GM21447 (cell line): ENCODE results near the gene PADI4.
"Not testable (repeated sequence)": the region's sequence is repeated elsewhere in the genome, so short reads cannot be mapped to it uniquely, and the experiment has no call there.

Source experiments
- ATAC-seq: cut with Tn5 transposase; IDR thresholded peaks from one replicate; pipeline ENCODE4 v1.9.1; 2021; ENCODE audit not compliant: unreplicated experiment

Gene PADI4

DNA sequence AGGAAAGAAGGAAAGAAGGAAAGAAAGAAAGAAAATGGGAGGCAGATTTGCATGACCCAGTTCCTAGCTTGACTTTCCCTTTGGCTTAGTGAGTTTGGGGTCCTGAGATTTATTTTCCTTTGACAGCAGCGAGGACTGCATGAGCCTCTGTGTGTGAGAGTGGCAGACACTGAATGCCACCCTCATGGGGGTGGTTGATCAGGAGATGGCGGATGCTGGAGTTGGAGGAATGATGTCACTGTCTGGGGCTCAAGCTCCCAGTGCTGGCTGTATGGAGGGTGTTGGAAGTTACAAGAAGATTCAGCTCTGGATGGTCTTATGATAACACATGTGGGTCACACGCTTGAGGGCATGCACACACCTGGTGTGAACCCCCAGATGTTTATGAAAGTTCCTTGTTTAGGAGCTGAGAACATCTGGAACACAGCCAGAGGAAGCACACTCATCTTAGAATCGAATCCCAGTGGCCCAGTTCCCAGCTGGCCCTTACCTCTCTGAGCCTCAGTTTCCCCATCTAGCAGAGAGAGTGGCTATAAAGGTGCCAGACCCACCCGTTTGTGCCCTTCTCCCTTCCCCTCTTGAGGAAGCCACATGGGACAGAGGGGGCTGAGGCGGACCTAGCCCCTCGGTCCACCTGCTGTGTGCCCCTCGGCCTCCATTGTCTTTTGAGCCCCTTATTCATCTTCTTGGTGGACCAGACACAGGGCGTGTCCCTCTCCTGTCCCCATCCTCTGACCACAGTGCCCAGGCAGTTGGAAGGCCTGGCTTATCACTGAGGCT is 5.7 kb downstream of the PADI4 start:
- no peak for ATAC-seq

DNA sequence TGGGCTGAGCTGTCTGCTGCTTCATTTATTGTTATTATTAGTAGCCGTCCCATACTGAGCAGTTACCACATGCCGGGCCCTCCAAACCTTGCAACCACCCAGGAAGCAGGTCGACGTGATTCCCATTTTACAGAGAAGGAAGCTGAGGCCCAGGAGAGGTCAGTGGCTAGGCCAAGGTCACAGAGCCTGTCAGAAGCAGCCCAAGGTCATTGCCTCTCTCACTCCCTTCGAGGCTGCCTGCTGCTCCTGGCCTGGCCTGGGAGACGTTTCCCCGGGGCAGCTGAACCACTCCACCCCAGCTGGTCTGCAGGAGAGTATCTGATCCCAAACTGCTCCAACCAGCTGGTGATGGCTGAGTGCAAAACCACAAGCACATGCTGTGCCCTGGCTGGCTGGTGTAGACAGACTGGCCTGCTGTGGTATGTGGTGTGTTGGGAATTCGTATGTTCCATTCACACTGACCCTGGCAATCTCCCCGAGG is 6.5 kb downstream of the PADI4 start:
- ATAC-seq, result no peak

DNA sequence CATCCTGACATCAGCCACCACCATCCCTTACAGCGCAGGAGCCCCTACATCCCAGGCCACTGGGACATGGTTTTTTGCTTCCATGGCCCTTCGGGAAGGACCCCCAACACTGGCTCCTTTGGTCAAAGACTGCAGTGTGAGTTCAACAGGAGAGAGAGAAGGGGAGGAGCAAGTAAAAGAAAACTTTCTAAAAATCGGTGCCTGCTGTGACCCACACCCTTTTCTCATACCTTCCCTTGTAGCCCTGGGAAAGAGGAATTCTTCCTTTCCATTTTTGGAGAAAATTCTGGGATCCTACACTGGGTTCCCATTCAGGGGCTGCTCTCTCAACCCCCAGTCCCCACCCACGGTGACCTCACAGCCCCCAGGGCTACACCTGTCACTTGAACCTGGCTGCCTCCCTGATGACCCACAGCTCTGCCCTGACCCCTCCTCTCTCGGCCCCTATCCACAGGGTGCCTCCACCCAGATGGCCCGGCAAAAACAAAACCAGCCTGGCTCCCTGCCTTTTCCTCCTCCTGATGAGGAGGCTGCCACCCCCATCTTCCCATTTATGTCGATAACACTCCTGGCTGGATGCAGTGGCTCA is 7.6 kb downstream of the PADI4 start:
- no peak for ATAC-seq

DNA sequence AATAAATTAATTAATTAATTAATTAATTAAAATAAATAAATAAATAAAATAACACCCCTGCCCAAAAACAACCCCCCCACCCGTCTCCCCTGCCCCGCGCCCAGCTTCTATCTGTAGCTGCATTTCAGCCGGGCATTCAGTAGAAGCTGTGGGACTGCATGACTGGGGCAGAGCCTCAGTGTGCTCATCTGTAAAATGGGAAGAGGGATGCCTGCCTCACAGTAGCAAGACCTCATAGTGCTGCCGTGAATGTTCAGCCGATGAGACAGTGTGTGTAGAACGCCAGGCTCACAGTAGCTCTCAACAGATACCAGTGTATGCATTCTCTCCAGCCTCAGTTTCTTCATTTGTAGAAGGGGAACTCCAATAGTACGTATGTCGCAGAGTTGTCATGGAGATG is 8.7 kb downstream of the PADI4 start:
- ATAC-seq, result no peak

DNA sequence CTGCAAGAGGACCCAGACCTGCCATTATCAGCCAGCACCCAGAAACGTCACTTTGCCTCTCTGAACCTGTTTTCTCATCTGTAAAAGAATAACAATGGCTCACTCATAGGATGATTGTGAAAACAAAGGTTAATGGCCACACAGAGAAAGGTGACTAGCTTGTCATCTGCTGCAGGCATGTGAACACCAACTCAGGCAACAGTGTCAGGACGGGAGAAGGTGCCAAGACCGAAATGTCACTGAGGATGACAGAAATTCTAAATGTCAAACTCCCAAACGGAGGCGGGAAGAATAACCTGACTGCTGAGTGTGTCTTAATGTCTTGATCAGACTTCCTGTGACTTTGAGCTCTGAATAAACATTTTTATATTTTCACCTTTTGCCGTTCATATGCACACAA is 10.3 kb downstream of the PADI4 start:
- no peak for ATAC-seq

DNA sequence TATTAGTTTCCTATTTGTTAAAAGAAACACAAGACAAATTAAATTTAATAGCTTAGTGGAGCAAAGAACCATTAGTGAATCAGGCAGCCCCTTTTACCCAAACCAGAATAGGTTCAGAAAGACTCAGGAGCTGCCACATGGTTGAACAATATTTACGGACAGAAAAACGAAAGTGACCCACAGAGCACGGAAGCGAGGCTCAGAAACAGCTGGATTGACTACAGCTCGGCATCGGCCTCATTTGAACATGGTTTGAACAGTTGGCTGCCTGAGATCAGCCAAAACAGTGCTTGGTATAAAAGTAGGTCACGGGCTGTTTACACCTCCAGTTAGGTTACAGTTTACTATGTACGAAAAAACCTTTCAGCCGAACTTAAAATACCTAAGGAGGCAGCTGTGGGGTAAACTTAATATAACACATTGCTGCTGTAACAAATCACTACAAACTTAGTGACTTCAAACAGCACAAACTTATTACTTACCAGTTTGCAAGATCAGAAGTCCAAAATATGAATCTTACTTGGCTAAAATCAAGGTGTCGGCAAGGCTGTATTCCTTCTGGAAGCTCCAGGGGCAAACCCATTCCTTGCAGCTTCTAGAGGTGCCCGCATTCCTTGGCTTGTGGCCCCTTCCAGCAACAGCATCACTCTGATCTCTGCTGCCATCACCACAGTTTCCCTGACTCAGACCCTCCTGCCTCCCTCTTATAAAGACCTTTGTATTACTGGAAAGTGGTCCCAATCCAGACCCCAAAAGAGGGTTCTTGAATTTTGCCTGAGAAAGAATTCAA is 11.8 kb downstream of the PADI4 start:
- no peak for ATAC-seq

DNA sequence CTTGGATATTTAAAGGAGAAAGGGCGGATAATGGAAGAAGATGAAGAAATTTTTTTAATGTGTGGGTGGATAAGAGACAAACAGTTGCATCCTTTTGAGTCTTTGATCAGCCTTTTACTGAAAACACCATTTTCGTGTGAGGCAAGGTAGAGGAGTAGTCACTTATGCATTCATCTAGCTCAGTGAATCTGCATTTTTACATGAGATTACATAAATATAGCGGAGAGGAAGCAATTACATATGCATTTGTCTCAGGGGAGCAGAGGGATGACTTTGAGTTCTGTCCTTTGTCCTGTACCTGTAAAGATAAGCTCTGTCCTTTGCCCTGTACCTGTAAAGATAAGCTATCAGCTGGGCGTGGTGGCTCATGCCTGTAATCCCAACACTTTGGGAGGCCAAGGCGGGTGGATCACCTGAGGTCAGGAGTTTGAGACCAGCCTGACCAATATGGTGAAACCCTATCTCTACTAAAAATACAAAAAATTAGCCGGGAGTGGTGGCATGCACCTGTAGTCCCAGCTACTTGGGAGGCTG is 13.9 kb downstream of the PADI4 start:
- ATAC-seq, result not testable (repeated sequence)

DNA sequence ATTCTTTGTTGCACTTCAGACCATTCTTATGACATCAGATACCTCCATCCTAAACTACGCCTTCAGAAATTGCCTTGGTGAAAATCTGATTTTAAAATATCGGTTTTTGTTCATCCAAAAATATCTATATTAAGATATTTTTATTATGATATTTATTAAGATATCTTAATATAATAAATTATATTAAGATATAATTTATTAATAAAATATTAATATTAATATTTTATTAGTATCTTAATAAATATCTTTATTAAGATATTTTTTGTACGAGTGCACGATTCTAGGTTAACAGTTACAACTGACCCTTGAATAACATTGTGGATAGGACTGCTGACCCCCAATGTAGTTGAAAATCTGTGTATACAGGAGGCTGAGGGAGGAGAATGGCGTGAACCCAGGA is 20.9 kb downstream of the PADI4 start:
- ATAC-seq, result no peak

DNA sequence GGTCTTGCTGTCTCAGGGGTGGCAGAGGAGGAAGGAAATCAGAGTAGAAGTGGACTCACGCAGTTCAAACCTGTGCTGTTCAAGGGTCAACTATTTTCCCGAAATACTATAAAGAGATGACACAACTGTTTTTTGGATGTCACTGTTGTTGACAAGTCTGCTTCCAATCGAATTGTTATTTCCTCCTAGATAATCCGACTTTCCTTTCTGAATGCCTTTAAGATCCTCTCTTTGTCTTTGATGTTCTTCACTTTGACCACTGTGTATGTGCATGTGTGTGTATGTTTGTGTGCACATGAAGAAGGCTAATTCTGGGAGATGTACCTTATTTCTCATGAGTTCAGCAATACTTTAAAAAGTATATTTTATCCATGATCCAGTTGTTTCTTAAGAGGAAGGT is 21.6 kb downstream of the PADI4 start:
- no peak for ATAC-seq

DNA sequence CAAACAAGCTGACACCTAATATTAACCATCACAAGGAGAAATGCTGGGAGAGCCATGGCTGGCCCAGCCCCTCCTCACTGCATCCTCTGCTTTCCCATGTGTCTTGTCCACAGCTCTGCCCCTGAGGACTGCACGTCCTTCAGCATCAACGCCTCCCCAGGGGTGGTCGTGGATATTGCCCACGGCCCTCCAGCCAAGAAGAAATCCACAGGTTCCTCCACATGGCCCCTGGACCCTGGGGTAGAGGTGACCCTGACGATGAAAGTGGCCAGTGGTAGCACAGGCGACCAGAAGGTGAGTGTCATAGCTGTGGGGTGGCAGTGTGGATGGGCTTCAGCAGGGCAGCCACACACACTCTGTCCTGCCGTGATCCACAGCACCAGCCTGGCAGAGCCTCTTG is 22.9 kb downstream of the PADI4 start:
- no peak for ATAC-seq

DNA sequence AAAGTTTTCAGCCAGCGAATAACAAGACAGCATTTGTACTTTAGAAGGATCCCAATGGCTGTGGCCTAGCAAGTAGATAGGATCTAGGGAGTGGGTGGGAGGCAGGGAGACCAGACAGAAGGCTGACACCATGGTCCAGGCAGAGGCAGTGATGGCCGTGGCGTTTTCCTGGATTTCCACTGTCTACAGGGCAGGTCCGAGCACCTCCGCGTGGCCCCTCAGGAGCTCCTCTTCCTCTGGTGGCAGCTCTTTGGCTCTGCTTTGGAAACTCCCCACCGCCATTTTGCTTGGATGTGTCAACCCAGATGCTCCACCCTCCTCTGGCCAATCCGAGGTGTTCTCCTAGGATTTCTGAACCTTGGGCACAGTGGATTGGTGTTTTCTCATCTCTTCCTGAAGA is 25.1 kb downstream of the PADI4 start:
- no peak for ATAC-seq

DNA sequence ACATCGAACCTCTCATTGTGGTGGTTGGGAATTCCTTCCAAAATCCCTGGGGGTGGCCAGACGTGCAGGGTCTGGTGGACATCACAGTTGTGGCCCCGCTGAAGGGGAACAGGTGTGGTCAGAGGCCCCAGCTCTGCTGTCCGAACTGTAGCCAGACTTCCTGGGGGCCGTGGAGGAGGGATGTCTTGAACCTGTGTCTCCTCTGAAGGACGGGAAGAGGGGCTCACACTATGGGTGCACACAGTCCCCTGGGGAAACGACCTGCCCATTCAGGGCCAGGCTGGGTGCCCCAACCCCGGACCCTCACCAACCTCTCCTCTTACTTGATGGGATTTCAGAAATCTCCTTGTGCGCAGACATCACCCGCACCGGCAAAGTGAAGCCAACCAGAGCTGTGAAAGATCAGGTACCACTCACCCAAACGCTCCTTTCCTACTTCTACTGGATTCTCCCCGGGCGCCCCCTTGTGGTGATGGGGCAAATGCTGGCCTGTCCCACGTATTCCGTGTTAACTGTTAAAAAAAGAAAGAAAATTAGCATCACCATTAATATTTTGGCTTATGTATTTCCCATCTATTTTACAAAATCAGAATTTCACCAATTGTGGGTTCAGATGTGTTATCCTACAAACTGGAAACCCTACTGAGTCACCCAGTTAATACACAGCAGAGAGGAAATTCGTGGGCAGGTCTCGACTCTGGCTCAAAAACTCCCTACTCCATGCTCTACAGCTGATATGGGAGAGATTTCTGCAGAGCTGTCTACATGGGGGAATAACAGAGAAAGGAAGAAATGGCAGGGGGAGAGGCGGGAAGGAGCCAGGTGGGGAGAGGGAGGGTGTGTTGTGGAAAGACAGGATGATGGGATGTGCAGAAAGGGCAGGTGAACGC is 28.1 kb downstream of the PADI4 start:
- no peak for ATAC-seq

DNA sequence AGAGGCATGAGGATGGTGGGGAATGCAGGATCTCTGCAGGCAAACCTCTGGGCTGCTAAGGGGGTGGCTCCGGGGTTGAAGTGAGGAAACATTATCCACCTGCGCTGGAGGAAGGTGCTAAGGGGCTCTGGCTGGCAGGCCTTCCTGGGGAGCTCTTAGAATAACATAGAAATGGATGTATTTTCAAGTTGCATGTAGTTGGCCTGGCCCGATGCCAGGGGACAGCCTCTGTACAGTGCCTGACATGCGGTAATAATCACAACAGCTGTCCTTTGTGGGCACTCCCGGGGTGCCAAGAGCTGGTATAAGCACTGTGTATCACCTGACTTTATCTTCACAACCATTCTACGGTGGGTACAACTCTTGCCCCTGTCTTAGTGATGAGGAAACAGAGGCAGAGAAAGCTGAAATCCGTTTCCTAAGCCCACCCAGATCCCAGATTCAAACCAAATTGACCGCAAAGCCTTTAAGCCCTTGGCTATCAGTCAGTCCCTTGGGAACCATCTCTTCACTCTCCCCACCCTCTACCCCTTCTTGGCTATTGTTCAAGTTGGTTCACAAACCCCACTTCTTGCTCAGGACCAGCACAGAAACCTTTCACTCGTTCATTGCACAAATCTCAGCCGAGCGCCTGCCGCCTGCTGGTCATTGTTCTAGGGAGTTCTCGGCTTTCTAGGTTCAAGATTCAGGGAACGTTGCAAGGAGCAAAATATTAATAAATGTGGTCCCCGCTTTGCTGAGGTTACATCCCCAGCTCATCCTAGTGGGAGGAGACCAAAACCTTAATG is 30.9 kb downstream of the PADI4 start:
- ATAC-seq, result no peak

DNA sequence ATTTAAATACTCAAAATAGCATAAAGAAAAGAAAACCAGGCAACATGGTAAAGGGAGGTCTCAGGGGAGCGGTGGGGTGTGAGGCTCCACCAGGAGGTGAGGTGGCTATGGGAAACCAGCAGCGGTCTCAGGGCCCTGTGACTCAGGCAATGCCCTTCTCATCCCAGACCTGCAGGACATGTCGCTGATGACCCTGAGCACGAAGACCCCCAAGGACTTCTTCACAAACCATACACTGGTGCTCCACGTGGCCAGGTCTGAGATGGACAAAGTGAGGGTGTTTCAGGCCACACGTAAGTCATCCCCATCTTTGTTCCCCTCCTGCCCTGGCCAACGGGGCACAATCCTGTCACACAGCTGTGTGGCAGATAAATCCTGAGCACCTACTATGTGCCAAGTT is 31.5 kb downstream of the PADI4 start:
- no peak for ATAC-seq

DNA sequence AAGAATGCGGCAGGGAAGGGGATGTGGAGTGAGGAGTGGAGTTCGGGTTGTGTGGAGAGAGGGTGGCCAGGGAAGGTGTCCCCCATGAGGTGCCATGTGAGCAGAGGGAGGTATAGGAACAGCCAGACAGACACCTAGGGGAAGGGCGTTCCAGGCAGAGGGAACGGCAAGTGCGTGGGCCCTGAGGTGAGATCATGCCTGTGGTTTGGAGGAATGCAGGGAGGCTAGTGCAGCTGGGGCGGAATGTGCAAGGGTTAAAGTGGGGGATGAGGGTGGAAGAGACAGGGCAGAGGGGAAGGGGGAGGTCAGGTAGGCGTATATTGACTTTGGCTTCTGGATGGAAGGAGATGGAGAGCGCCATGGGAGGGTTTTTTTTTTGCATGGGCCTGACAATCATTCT is 32.4 kb downstream of the PADI4 start:
- no peak for ATAC-seq

DNA sequence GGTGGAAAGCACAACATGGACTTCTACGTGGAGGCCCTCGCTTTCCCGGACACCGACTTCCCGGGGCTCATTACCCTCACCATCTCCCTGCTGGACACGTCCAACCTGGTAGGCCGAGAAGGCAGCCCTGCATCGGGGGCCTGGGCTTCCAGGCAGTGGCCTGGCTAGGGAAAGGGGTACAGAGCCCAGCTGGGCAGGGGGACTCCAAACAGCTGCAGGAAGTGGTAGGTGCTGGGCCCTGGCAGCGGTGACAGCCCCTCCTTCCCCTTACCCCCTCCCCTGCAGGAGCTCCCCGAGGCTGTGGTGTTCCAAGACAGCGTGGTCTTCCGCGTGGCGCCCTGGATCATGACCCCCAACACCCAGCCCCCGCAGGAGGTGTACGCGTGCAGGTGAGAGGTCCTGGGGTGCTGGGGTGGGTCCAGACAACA is 34.0 kb downstream of the PADI4 start:
- no peak for ATAC-seq

DNA sequence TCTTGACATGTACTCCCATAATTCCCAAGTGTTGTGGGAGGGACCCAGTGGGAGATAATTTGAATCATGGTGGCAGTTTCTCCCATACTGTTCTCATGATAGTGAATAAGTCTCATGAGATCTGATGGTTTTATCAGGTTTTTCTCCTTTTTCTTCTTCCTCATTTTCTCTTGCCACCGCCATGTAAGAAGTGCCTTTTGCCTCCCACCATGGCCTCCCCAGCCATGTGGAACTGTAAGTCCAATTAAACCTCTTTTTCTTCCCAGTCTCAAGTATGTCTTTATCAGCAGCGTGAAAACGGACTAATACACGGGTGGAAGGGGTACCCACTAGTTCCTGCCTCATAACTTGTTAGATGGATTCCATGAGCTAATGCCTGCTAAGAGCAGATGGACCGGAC is 37.5 kb downstream of the PADI4 start:
- not testable (repeated sequence) for ATAC-seq

DNA sequence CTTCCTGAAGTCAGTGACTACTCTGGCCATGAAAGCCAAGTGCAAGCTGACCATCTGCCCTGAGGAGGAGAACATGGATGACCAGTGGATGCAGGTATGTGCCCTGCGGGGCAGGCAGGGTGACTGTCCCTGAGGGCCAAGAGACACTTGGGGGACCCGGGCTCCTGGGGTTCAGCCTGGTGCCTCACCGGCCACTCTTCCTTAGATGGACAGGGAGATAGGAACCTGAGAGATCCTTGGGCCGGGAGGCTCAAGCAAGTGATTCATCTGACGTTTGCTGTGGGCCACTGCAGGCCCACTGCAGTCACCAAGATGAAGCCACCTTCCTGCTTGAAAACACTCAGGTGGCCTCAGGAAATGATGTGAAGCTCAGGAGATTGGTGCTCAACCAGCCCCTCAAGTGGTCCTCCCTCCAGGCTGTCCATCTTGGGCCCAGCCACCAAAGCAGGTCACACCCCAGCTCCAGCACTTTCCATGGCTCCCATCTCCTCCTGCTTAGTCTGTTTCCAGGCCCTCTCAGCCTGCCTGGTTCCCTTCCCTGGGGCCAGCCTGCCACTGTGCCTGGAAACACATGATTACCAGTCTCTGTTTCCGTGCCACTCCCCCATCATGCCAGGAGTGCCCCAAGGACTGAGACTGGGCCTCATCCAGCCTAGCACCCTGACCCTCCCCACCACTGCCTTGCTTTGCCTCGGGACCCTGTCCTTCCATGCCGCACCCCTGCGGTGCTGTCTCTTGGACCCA is 38.2 kb downstream of the PADI4 start:
- ATAC-seq, result no peak
